H1 (cell line): Measurements from ENCODE around the gene TRIM4. TPM values are rescaled to one million over a fixed set of nuclear protein-coding genes. Genes with fewer than 3 reads are reported as not detected.
"Not testable (repeated sequence)": the region's sequence is repeated elsewhere in the genome, so short reads cannot be mapped to it uniquely, and the experiment has no call there.

Source experiments
- CTCF ChIA-PET: fragments of 300-600 bp; sonication (Branson Sonifier 250); formaldehyde crosslinking; loops from one replicate; lab custom pipeline; 2021; ENCODE audit not compliant: partially characterized antibody; lab: Charles Lee
- POLR2A ChIA-PET: fragments of 300-600 bp; sonication (Branson Sonifier 250); formaldehyde crosslinking; loops from one replicate; lab custom pipeline; 2021; ENCODE audit warnings: inconsistent platforms; ENCODE audit not compliant: partially characterized antibody; lab: Charles Lee
- DNase-seq, 2 experiments: peaks; one replicate each; pipeline versions ENCODE4 v3.0.0 to v3.0.0-alpha.2; 2010 to 2022; ENCODE audit warnings: low spot score in 2 of 2, low read depth in 1 of 2, mixed read lengths in 1 of 2
- FAIRE-seq: peaks from 2 replicates; lab custom pipeline; 2011; peaks lifted over from hg19 to GRCh38; lab: Jason Lieb, UNC
- H2AFZ ChIP-seq: 2 replicates; pipeline ENCODE4 v1.8.1; 2012; ENCODE audit warnings: low read length, inconsistent platforms
- H2AK5ac ChIP-seq: 2 replicates; pipeline ENCODE4 v1.6.1; 2013; ENCODE audit warnings: low read depth, low read length
- H2BK120ac ChIP-seq: replicated peaks from 2 replicates; pipeline ENCODE3; 2013; ENCODE audit warnings: low read depth, low read length, inconsistent platforms
- H2BK12ac ChIP-seq: 2 replicates; pipeline ENCODE4 v1.6.1; 2013; ENCODE audit warnings: low read depth, low read length
- H2BK15ac ChIP-seq: 2 replicates; pipeline ENCODE4 v1.6.1; 2013; ENCODE audit warnings: low read length
- H2BK20ac ChIP-seq: 2 replicates; pipeline ENCODE4 v1.6.1; 2013; ENCODE audit warnings: low read length
- H2BK5ac ChIP-seq: 2 replicates; pipeline ENCODE4 v1.6.1; 2013; ENCODE audit warnings: low read depth, low read length
- H3K14ac ChIP-seq: 2 replicates; pipeline ENCODE4 v1.6.1; 2013; ENCODE audit warnings: inconsistent platforms; ENCODE audit not compliant: insufficient read length
- H3K18ac ChIP-seq: 2 replicates; pipeline ENCODE4 v1.6.1; 2013; ENCODE audit warnings: low read length; ENCODE audit errors: extremely low read depth
- H3K23ac ChIP-seq: 2 replicates; pipeline ENCODE4 v1.6.1; 2013; ENCODE audit warnings: inconsistent platforms; ENCODE audit not compliant: insufficient read length
- H3K23me2 ChIP-seq: 2 replicates; pipeline ENCODE4 v1.6.1; 2013; ENCODE audit warnings: low read depth, low read length
- H3K27ac ChIP-seq: 2 replicates; pipeline ENCODE4 v1.6.1; 2011; ENCODE audit warnings: low read depth, low read length, inconsistent platforms
- H3K27me3 ChIP-seq, 4 experiments: replicated peaks in 1 of 4; 1 replicate in 1 of 4; 2 replicates in 3 of 4; pipeline versions ENCODE4 v1.6.1 to v1.8.1; 2011 to 2013; ENCODE audit warnings: low read length in 3 of 4, mild to moderate bottlenecking in 3 of 4, inconsistent platforms in 2 of 4, mixed read lengths in 2 of 4, moderate library complexity in 1 of 4; ENCODE audit not compliant: control insufficient read depth in 3 of 4, insufficient read depth in 3 of 4; ENCODE audit errors: extremely low read depth in 1 of 4
- H3K36me3 ChIP-seq, 4 experiments: 2 replicates each; pipeline versions ENCODE4 v1.6.1 to v1.8.1; 2011 to 2013; ENCODE audit warnings: mild to moderate bottlenecking in 4 of 4, low read length in 3 of 4, moderate library complexity in 2 of 4, control low read depth in 1 of 4, inconsistent platforms in 1 of 4; ENCODE audit not compliant: insufficient read depth in 4 of 4, control insufficient read depth in 2 of 4
- H3K4ac ChIP-seq: replicated peaks from 2 replicates; pipeline ENCODE3; 2013; ENCODE audit warnings: low read length, low read depth, mixed read lengths, inconsistent platforms; ENCODE audit not compliant: insufficient read length
- H3K4me1 ChIP-seq, 4 experiments: replicated peaks in 1 of 4; 1 replicate in 1 of 4; 2 replicates in 3 of 4; pipeline versions ENCODE4 v1.6.1 to v1.8.1; 2011 to 2013; ENCODE audit warnings: low read length in 3 of 4, inconsistent platforms in 2 of 4, mixed read lengths in 1 of 4; ENCODE audit not compliant: insufficient read depth in 4 of 4, control insufficient read depth in 3 of 4
- H3K4me2 ChIP-seq, 2 experiments: 2 replicates each; pipeline versions ENCODE4 v1.6.1 to v1.8.1; 2011 to 2013; ENCODE audit warnings: low read depth in 2 of 2, low read length in 2 of 2, control low read depth in 1 of 2, inconsistent platforms in 1 of 2, mild to moderate bottlenecking in 1 of 2; ENCODE audit not compliant: insufficient read depth in 1 of 2
- H3K4me3 ChIP-seq, 4 experiments: fragments of 200-600, 300-600 bp in 1 of 4; sonication (generic), shearing (Covaris generic), sonication (Bioruptor Twin) in 1 of 4; 2 replicates each; pipeline versions ENCODE4 v1.5.1 to v1.8.1; 2011 to 2016; ENCODE audit warnings: low read length in 4 of 4, low read depth in 3 of 4, control low read depth in 2 of 4, inconsistent platforms in 2 of 4, mild to moderate bottlenecking in 2 of 4, mixed read lengths in 1 of 4, moderate library complexity in 1 of 4; ENCODE audit not compliant: insufficient read depth in 2 of 4; ENCODE audit errors: extremely low read depth in 1 of 4
- H3K56ac ChIP-seq: replicated peaks from 2 replicates; pipeline ENCODE3; 2013; ENCODE audit warnings: low read depth, mild to moderate bottlenecking, mixed read lengths, low read length, inconsistent platforms; ENCODE audit not compliant: insufficient read length
- H3K79me1 ChIP-seq: 2 replicates; pipeline ENCODE4 v1.6.1; 2013; ENCODE audit warnings: low read depth, low read length, control low read depth
- H3K79me2 ChIP-seq, 2 experiments: 2 replicates each; pipeline versions ENCODE4 v1.6.1 to v1.8.1; 2012 to 2013; ENCODE audit warnings: low read length in 2 of 2, mild to moderate bottlenecking in 2 of 2, inconsistent platforms in 1 of 2; ENCODE audit not compliant: insufficient read depth in 2 of 2, control insufficient read depth in 1 of 2
- H3K9ac ChIP-seq, 4 experiments: replicated peaks in 1 of 4; 1 replicate in 1 of 4; 2 replicates in 3 of 4; pipeline versions ENCODE4 v1.6.1 to v1.8.1; 2011 to 2013; ENCODE audit warnings: low read depth in 3 of 4, low read length in 3 of 4, control low read depth in 2 of 4, mild to moderate bottlenecking in 2 of 4, moderate library complexity in 2 of 4, inconsistent platforms in 1 of 4; ENCODE audit errors: extremely low read depth in 1 of 4
- H3K9me3 ChIP-seq, 2 experiments: 2 replicates each; pipeline versions ENCODE4 v1.6.1 to v1.8.1; 2012 to 2013; ENCODE audit warnings: mild to moderate bottlenecking in 2 of 2, moderate library complexity in 2 of 2, control low read depth in 1 of 2, inconsistent platforms in 1 of 2, low read depth in 1 of 2, low read length in 1 of 2, mixed read lengths in 1 of 2; ENCODE audit not compliant: insufficient read depth in 2 of 2
- H4K20me1 ChIP-seq, 2 experiments: replicated peaks in 1 of 2; 2 replicates each; pipeline versions ENCODE3 to v1.8.1; 2011 to 2013; ENCODE audit warnings: inconsistent platforms in 2 of 2, low read length in 2 of 2, mild to moderate bottlenecking in 1 of 2; ENCODE audit not compliant: insufficient read depth in 2 of 2, control insufficient read depth in 1 of 2
- H4K5ac ChIP-seq: 2 replicates; pipeline ENCODE4 v1.6.1; 2013; ENCODE audit warnings: low read length, low read depth, mixed read lengths, inconsistent platforms; ENCODE audit not compliant: insufficient read length
- H4K8ac ChIP-seq: 2 replicates; pipeline ENCODE4 v1.8.0; 2013; ENCODE audit warnings: mild to moderate bottlenecking, moderate library complexity, low read length, inconsistent platforms; ENCODE audit not compliant: insufficient read depth; ENCODE audit errors: extremely low read depth
- H4K91ac ChIP-seq: replicated peaks from 2 replicates; pipeline ENCODE3; 2013; ENCODE audit warnings: low read length, mixed read lengths, inconsistent platforms; ENCODE audit not compliant: insufficient read length
- ATF2 ChIP-seq: IDR thresholded peaks from 2 replicates; pipeline ENCODE4 v1.6.1; 2012; ENCODE audit warnings: low read length, inconsistent platforms
- KDM5A ChIP-seq: fragments of 200-600 bp; IDR thresholded peaks from 2 replicates; pipeline ENCODE4 v1.7.1; 2012; ENCODE audit warnings: mild to moderate bottlenecking, low read length, inconsistent platforms, mixed read lengths
- SIN3A ChIP-seq, 2 experiments: IDR thresholded peaks in 1 of 2; conservative IDR thresholded peaks in 1 of 2; 2 replicates each; pipeline ENCODE4 v1.6.1; 2011 to 2012; ENCODE audit warnings: low read length in 2 of 2, improper control_type of control experiment in 1 of 2, low read depth in 1 of 2, mild to moderate bottlenecking in 1 of 2
- WGBS, 2 experiments: shearing (Covaris generic) in 1 of 2; methylation state at CpG; one replicate each; pipeline versions ENCODE4 v1.1.6 to v1.1.7; 2013 to 2015; ENCODE audit warnings: low lambda C conversion rate in 2 of 2, mixed read lengths in 2 of 2, inconsistent platforms in 1 of 2, low coverage in 1 of 2, missing lambda C conversion rate in 1 of 2; ENCODE audit not compliant: insufficient replicate concordance in 2 of 2, insufficient coverage in 1 of 2, insufficient read length in 1 of 2; ENCODE audit errors: extremely low coverage in 1 of 2, missing lambda C conversion rate in 1 of 2; 5-methylcytosine and 5-hydroxymethylcytosine counted together
- polyA plus RNA-seq, 7 experiments: library from polyadenylated mRNA; depleted of rRNA in 3 of 7; stranded (reverse) in 5 of 7; unstranded in 2 of 7; fragments of >200 nt in 5 of 7; fragments of 200-250 nt in 2 of 7; gene quantifications; 1 replicate in 5 of 7; 2 replicates in 1 of 7; 4 replicates in 1 of 7; pipeline versions ENCODE4 v1.2.1 to v1.2.3, GENCODE V29; 2011 to 2013; ENCODE audit warnings: missing spikeins in 2 of 7, mixed read lengths in 2 of 7
- total RNA-seq: library from RNA; stranded (reverse); fragmentation: NEBNext Ultra II Directional; extraction: Animal tissue kit (Norgen Biotek cat#: 25700); gene quantifications from 2 replicates; pipeline ENCODE4 v1.2.1, GENCODE V29; 2021

Gene TRIM4
- total and polyA plus RNA-seq, 2 of the 8 experiments (the other 6 are each of a cell fraction or from before 2014, with no cell fraction given) = 0.03 to 7.3 TPM

DNA sequence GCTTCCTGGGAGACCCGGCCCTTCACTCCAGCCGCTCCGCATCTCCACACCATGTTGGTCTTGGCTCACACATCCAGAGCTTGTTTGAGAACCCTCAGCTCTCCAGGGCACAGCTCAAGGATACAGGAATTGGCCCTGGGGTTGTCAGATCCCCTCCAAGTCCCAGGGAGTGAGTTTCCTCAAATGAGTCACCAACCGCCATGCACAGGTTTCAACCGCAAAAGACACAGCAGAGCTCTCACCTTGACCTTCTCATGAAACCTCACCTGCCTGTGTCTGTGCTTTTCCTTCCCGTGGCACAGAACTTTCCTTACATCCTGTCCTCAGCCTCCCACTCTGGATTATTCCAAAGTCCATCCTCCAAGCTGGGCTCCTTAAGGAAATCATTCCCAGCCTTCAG lies 35.9 kb upstream of the TRIM4 start (continued):
- TF ChIP-seq ATF2 = no peak
- TF ChIP-seq SIN3A (conservative IDR thresholded peaks at IDR 0.05 in 1 of 2, IDR thresholded peaks at IDR 0.05 in 1 of 2; ENCODE audit: low read depth in 1 of 2, low read length in 2 of 2) = no peak
- no peak for TF ChIP-seq KDM5A

- not testable (repeated sequence) for FAIRE-seq, H3K27ac ChIP-seq, H2BK120ac ChIP-seq, H3K18ac ChIP-seq, H3K4ac ChIP-seq, H3K4me2 ChIP-seq, H3K14ac ChIP-seq, H2AFZ ChIP-seq, H3K79me2 ChIP-seq, H4K5ac ChIP-seq, H3K23me2 ChIP-seq, H4K8ac ChIP-seq, H4K91ac ChIP-seq, H3K56ac ChIP-seq, H2BK15ac ChIP-seq, H2BK12ac ChIP-seq, H4K20me1 ChIP-seq, H2BK20ac ChIP-seq, H3K36me3 ChIP-seq, H3K79me1 ChIP-seq, DNase-seq, H2BK5ac ChIP-seq, H3K4me3 ChIP-seq, H3K23ac ChIP-seq, H3K27me3 ChIP-seq, H3K9ac ChIP-seq, H3K4me1 ChIP-seq, H2AK5ac ChIP-seq
- peaks cover 14 to 18% of the 10 kb centered on the region in 2 experiments; a peak in 3 of 4 replicates for H3K9me3 ChIP-seq
- WGBS, 2 experiments = 96% methylated on average over 7 of the region's 7 CpGs; no CpG with 5 or more reads in 1 of the 2 experiments
- POLR2A ChIA-PET = interaction anchor here (1.4 to 4.5 kb wide), 3 partner anchors 11 to 146 kb away, joined by 3 to 29 read pairs (median 5); no protein-coding TSS in a partner anchor
- CTCF ChIA-PET = interaction anchor here (1.0 to 2.5 kb wide), 3 partner anchors 15 to 25 kb away, joined by 3 to 8 read pairs (median 4); partner anchors contain the start of gene GJC3
These were observed 35.3 kb upstream of the TRIM4 start for GRCh38 chr7:99954643-99955042.
